GM20000 (cell line): ENCODE data around the gene BAIAP2.
"Not testable (repeated sequence)": the region's sequence is repeated elsewhere in the genome, so short reads cannot be mapped to it uniquely, and the experiment has no call there.

Experiments
- DNase-seq: peaks from one replicate; pipeline ENCODE4 v3.0.0; 2012; ENCODE audit warnings: low spot score
- CTCF ChIP-seq: IDR thresholded peaks from 2 replicates; pipeline ENCODE4 v1.5.1; 2012; ENCODE audit warnings: mild to moderate bottlenecking, control low read depth; ENCODE audit errors: extremely low read depth, missing control alignments

The BAIAP2 gene

GRCh38 chr17:81012574-81013447, 22.1 kb upstream of the BAIAP2 start:
- TF ChIP-seq CTCF = no peak
- no peak for DNase-seq

- DNase-seq = no peak
- TF ChIP-seq CTCF = no peak
Measured at GRCh38 chr17:81013642-81014041, 21.3 kb upstream of the BAIAP2 start.

- no peak for DNase-seq
- no peak for TF ChIP-seq CTCF
Measured at GRCh38 chr17:81015136-81015535, 19.8 kb upstream of the BAIAP2 start.

GRCh38 chr17:81016575-81016974, 18.4 kb upstream of the BAIAP2 start:
- TF ChIP-seq CTCF = no peak
- DNase-seq = no peak

GRCh38 chr17:81017330-81017729, 17.6 kb upstream of the BAIAP2 start:
- not testable (repeated sequence) for DNase-seq

- TF ChIP-seq CTCF = no peak
- no peak for DNase-seq
Measured at GRCh38 chr17:81018044-81018802, 16.7 kb upstream of the BAIAP2 start.

GRCh38 chr17:81019563-81020442, 15.1 kb upstream of the BAIAP2 start:
- no peak for DNase-seq
- TF ChIP-seq CTCF = no peak
